ENCODE results near the gene POLD1.

DNA sequence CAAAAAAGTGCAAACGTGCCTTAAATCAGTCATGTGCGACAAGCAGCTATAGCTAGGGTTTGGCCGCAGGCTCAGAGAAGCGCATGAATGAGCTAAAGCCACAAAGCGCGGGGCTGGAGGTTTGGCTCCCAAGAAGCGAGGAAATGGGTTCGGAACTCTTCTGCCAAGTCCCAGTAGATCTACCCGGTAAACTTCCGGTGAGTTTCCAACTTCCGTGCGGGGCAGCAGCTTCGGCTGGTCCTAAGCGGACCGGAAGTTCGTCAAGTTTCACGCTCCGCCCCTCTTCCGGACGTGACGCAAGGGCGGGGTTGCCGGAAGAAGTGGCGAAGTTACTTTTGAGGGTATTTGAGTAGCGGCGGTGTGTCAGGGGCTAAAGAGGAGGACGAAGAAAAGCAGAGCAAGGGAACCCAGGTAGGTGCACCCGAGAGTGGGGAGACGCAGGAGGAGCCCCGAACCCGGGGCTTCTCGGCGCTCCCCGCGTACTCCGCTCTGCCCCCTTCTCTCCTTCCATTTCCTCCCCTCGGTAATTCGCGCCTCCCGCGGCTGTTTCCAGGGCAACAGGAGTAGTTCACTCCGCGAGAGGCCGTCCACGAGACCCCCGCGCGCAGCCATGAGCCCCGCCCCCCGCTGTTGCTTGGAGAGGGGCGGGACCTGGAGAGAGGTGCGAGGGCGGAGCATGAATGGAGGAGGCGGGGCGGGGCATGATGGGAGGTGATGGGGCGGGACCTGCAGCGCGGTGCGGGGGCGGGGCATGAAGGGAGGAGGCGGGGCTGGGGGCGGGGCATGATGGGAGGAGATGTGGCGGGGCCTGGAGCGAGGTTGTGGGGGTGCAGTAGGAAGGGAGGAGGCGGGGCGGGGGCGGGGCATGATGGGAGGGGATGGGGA lies 7.7 kb upstream of the POLD1 start, which contains the start of gene NR1H2:
- TF ChIP-seq, protein P1, sequence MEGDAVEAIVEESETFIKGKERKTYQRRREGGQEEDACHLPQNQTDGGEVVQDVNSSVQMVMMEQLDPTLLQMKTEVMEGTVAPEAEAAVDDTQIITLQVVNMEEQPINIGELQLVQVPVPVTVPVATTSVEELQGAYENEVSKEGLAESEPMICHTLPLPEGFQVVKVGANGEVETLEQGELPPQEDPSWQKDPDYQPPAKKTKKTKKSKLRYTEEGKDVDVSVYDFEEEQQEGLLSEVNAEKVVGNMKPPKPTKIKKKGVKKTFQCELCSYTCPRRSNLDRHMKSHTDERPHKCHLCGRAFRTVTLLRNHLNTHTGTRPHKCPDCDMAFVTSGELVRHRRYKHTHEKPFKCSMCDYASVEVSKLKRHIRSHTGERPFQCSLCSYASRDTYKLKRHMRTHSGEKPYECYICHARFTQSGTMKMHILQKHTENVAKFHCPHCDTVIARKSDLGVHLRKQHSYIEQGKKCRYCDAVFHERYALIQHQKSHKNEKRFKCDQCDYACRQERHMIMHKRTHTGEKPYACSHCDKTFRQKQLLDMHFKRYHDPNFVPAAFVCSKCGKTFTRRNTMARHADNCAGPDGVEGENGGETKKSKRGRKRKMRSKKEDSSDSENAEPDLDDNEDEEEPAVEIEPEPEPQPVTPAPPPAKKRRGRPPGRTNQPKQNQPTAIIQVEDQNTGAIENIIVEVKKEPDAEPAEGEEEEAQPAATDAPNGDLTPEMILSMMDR (IDR thresholded peaks at IDR 0.05), result peak in 1 of 4 experiments; percentile 20
- TF ChIP-seq POLR2A (IDR thresholded peaks at IDR 0.05) (peak; percentile 68 to 84), POLR2AphosphoS5 (IDR thresholded peaks at IDR 0.05) (peak; percentile 88), EP300 (IDR thresholded peaks at IDR 0.05) (no peak)

Data from gastroesophageal sphincter (tissue), 3 donors.